Mucosa of stomach (tissue), 1 donor: ENCODE results near the gene LARGE1.

Experiments used
- H3K27me3 ChIP-seq: one replicate; pipeline ENCODE4 v1.7.0; 2013; ENCODE audit warnings: mild to moderate bottlenecking, low read length; ENCODE audit not compliant: control insufficient read depth, insufficient read depth
- H3K36me3 ChIP-seq: one replicate; pipeline ENCODE4 v1.7.0; 2013; ENCODE audit warnings: low read length; ENCODE audit not compliant: control insufficient read depth, insufficient read depth
- H3K4me1 ChIP-seq: one replicate; pipeline ENCODE4 v1.7.0; 2013; ENCODE audit warnings: mild to moderate bottlenecking, low read length; ENCODE audit not compliant: control insufficient read depth, insufficient read depth
- H3K4me3 ChIP-seq: one replicate; pipeline ENCODE4 v1.7.0; 2013; ENCODE audit warnings: low read length
- H3K9ac ChIP-seq: one replicate; pipeline ENCODE4 v1.7.0; 2013; ENCODE audit warnings: mild to moderate bottlenecking, low read length, moderate library complexity
- H3K9me3 ChIP-seq: one replicate; pipeline ENCODE4 v1.7.0; 2013; ENCODE audit warnings: mild to moderate bottlenecking, low read length, moderate library complexity; ENCODE audit not compliant: control insufficient read depth
- donor health status: Pancreatic carcinoma.

Gene LARGE1

GRCh38 chr22:33920197-33920540 lies at the start of gene LARGE1:
Gene LARGE1, minus strand, starts transcription at chr22:33920476.
- Histone ChIP-seq H3K36me3 (no peaks in the 10 kb centered on the region), H3K4me1 (peaks cover 17% of the 10 kb centered on the region), H3K9me3 (no peaks in the 10 kb centered on the region), H3K27me3 (no peaks in the 10 kb centered on the region), H3K4me3 (peak within 1 kb of the TSS; percentile 75), H3K9ac (peak within 1 kb of the TSS; percentile 74)

- Histone ChIP-seq H3K9ac (no peak overlapping the region), H3K4me1 (no peaks in the 10 kb centered on the region), H3K27me3 (peaks cover 5% of the 10 kb centered on the region), H3K9me3 (no peaks in the 10 kb centered on the region), H3K4me3 (no peak overlapping the region), H3K36me3 (no peaks in the 10 kb centered on the region)
Observed at GRCh38 chr22:33969045-33969444, 48.8 kb upstream of the LARGE1 start.

GRCh38 chr22:33964121-33964520 lies 43.8 kb upstream of the LARGE1 start:
- no peaks in the 10 kb centered on the region for H3K36me3 ChIP-seq

GRCh38 chr22:33962409-33962808 lies 42.1 kb upstream of the LARGE1 start:
- no peaks in the 10 kb centered on the region for H3K27me3 ChIP-seq
- H3K9ac ChIP-seq, result no peak overlapping the region
- H3K4me3 ChIP-seq, result no peak overlapping the region
- no peaks in the 10 kb centered on the region for H3K4me1 ChIP-seq
- H3K36me3 ChIP-seq, result no peaks in the 10 kb centered on the region
- H3K9me3 ChIP-seq, result no peaks in the 10 kb centered on the region

More at GRCh38 chr22:33964121-33964520, 43.8 kb upstream of the LARGE1 start:
- H3K9me3 ChIP-seq, result no peaks in the 10 kb centered on the region
- H3K4me1 ChIP-seq, result no peaks in the 10 kb centered on the region
- H3K4me3 ChIP-seq, result no peak overlapping the region
- no peaks in the 10 kb centered on the region for H3K27me3 ChIP-seq
- H3K9ac ChIP-seq, result no peak overlapping the region

- H3K4me3 ChIP-seq, result no peak overlapping the region
- H3K36me3 ChIP-seq, result no peaks in the 10 kb centered on the region
- H3K4me1 ChIP-seq, result no peaks in the 10 kb centered on the region
- no peaks in the 10 kb centered on the region for H3K9me3 ChIP-seq
- H3K9ac ChIP-seq, result no peak overlapping the region
- H3K27me3 ChIP-seq, result no peaks in the 10 kb centered on the region
Observed at GRCh38 chr22:33958741-33959140, 38.5 kb upstream of the LARGE1 start.

GRCh38 chr22:33957086-33957485 lies 36.8 kb upstream of the LARGE1 start:
- Histone ChIP-seq H3K4me1 (no peaks in the 10 kb centered on the region), H3K4me3 (no peak overlapping the region), H3K9ac (no peak overlapping the region), H3K9me3 (no peaks in the 10 kb centered on the region), H3K36me3 (no peaks in the 10 kb centered on the region), H3K27me3 (no peaks in the 10 kb centered on the region)

GRCh38 chr22:33952776-33953175 lies 32.5 kb upstream of the LARGE1 start:
- H3K4me3 ChIP-seq, result no peak overlapping the region
- no peak overlapping the region for H3K9ac ChIP-seq
- no peaks in the 10 kb centered on the region for H3K9me3 ChIP-seq
- no peaks in the 10 kb centered on the region for H3K27me3 ChIP-seq
- H3K4me1 ChIP-seq, result no peaks in the 10 kb centered on the region
- H3K36me3 ChIP-seq, result no peaks in the 10 kb centered on the region

- Histone ChIP-seq H3K9me3 (no peaks in the 10 kb centered on the region), H3K36me3 (no peaks in the 10 kb centered on the region), H3K4me3 (no peak overlapping the region), H3K9ac (no peak overlapping the region), H3K4me1 (no peaks in the 10 kb centered on the region), H3K27me3 (no peaks in the 10 kb centered on the region)
Observed at GRCh38 chr22:33940741-33941140, 20.5 kb upstream of the LARGE1 start.

- Histone ChIP-seq H3K36me3 (no peaks in the 10 kb centered on the region), H3K4me1 (no peaks in the 10 kb centered on the region), H3K9me3 (no peaks in the 10 kb centered on the region), H3K4me3 (no peak overlapping the region), H3K9ac (no peak overlapping the region), H3K27me3 (no peaks in the 10 kb centered on the region)
Observed at GRCh38 chr22:33932997-33933396, 12.7 kb upstream of the LARGE1 start.

- H3K4me3 ChIP-seq, result no peak overlapping the region
Observed at GRCh38 chr22:33931406-33931805, 11.1 kb upstream of the LARGE1 start.

GRCh38 chr22:33927752-33928151 lies 7.5 kb upstream of the LARGE1 start:
- Histone ChIP-seq H3K9ac (no peak overlapping the region), H3K27me3 (no peaks in the 10 kb centered on the region), H3K4me3 (no peak overlapping the region), H3K36me3 (no peaks in the 10 kb centered on the region), H3K9me3 (no peaks in the 10 kb centered on the region), H3K4me1 (no peaks in the 10 kb centered on the region)

More at GRCh38 chr22:33931406-33931805, 11.1 kb upstream of the LARGE1 start:
- Histone ChIP-seq H3K4me1 (no peaks in the 10 kb centered on the region), H3K9ac (no peak overlapping the region), H3K36me3 (no peaks in the 10 kb centered on the region), H3K9me3 (no peaks in the 10 kb centered on the region), H3K27me3 (no peaks in the 10 kb centered on the region)

- Histone ChIP-seq H3K9ac (no peak overlapping the region), H3K36me3 (no peaks in the 10 kb centered on the region), H3K4me3 (no peak overlapping the region), H3K9me3 (no peaks in the 10 kb centered on the region), H3K27me3 (no peaks in the 10 kb centered on the region), H3K4me1 (no peaks in the 10 kb centered on the region)
Observed at GRCh38 chr22:33925194-33925593, 4.9 kb upstream of the LARGE1 start.

- Histone ChIP-seq H3K4me3 (no peak overlapping the region), H3K36me3 (no peaks in the 10 kb centered on the region), H3K27me3 (no peaks in the 10 kb centered on the region), H3K9ac (no peak overlapping the region), H3K9me3 (no peaks in the 10 kb centered on the region), H3K4me1 (peaks cover 5% of the 10 kb centered on the region)
Observed at GRCh38 chr22:33923660-33924246, 3.5 kb upstream of the LARGE1 start.
